Astrocyte (in vitro differentiated cells and primary cell): ENCODE data around the gene HNF1A.

ENCODE experiments used
- CTCF ChIP-seq: IDR thresholded peaks from 2 replicates; pipeline ENCODE4 v1.5.1; 2011; ENCODE audit warnings: low read depth, mild to moderate bottlenecking, inconsistent platforms, low read length, moderate library complexity; ENCODE audit not compliant: insufficient read depth
- EZH2 ChIP-seq: IDR thresholded peaks from 2 replicates; pipeline ENCODE4 v1.6.1; 2012; ENCODE audit warnings: mild to moderate bottlenecking, low read length, inconsistent platforms; ENCODE audit not compliant: insufficient read depth

- TF ChIP-seq CTCF (no peak), EZH2 (no peak)
These were observed 36.4 kb upstream of the HNF1A start for GRCh38 chr12:120941846-120942405.
